Mesenchymal stem cell (in vitro differentiated cells and primary cell): ENCODE data around the gene RIOX2.

ENCODE experiments used
- DNase-seq: peaks from one replicate; pipeline ENCODE4 v3.0.0-alpha.2; 2013
- H2AFZ ChIP-seq: one replicate; pipeline ENCODE4 v1.6.1; 2013; ENCODE audit warnings: low read depth, mild to moderate bottlenecking, control low read depth, inconsistent platforms, low read length, moderate library complexity
- H2AK5ac ChIP-seq: 2 replicates; pipeline ENCODE4 v1.6.1; 2013; ENCODE audit warnings: low read length, moderate library complexity, mild to moderate bottlenecking, inconsistent platforms; ENCODE audit not compliant: severe bottlenecking
- H2BK120ac ChIP-seq: one replicate; pipeline ENCODE4 v1.6.1; 2013; ENCODE audit warnings: low read depth, mild to moderate bottlenecking, inconsistent platforms, low read length, moderate library complexity
- H2BK12ac ChIP-seq, 2 experiments: one replicate each; pipeline ENCODE4 v1.6.1; 2013; ENCODE audit warnings: inconsistent platforms in 2 of 2, low read length in 2 of 2, mild to moderate bottlenecking in 2 of 2, moderate library complexity in 2 of 2, control low read depth in 1 of 2
- H2BK15ac ChIP-seq: one replicate; pipeline ENCODE4 v1.6.1; 2013; ENCODE audit warnings: mild to moderate bottlenecking, low read depth, inconsistent platforms; ENCODE audit not compliant: poor library complexity, severe bottlenecking
- H2BK5ac ChIP-seq: 2 replicates; pipeline ENCODE4 v1.6.1; 2013; ENCODE audit warnings: low read depth, mild to moderate bottlenecking, low read length, control low read depth, inconsistent platforms; ENCODE audit not compliant: poor library complexity, severe bottlenecking
- H3K14ac ChIP-seq, 2 experiments: one replicate each; pipeline ENCODE4 v1.6.1; 2013; ENCODE audit warnings: inconsistent platforms in 2 of 2, low read length in 2 of 2, control low read depth in 1 of 2, mild to moderate bottlenecking in 1 of 2, moderate library complexity in 1 of 2
- H3K18ac ChIP-seq, 2 experiments: one replicate each; pipeline ENCODE4 v1.6.1; 2013; ENCODE audit warnings: inconsistent platforms in 2 of 2, low read length in 2 of 2, control low read depth in 1 of 2, low read depth in 1 of 2, mild to moderate bottlenecking in 1 of 2
- H3K23ac ChIP-seq, 2 experiments: one replicate each; pipeline ENCODE4 v1.6.1; 2013; ENCODE audit warnings: inconsistent platforms in 2 of 2, low read length in 2 of 2, mild to moderate bottlenecking in 2 of 2, moderate library complexity in 2 of 2, control low read depth in 1 of 2
- H3K27ac ChIP-seq: 2 replicates; pipeline ENCODE4 v1.5.1; 2013; ENCODE audit warnings: mild to moderate bottlenecking, moderate library complexity, low read length, control low read depth, inconsistent platforms; ENCODE audit not compliant: poor library complexity, severe bottlenecking
- H3K27me3 ChIP-seq, 2 experiments: 2 replicates each; pipeline versions ENCODE4 v1.6.1 to v1.7.0; 2013; ENCODE audit warnings: low read length in 2 of 2, mild to moderate bottlenecking in 2 of 2, moderate library complexity in 2 of 2, control low read depth in 1 of 2, inconsistent platforms in 1 of 2; ENCODE audit not compliant: control insufficient read depth in 1 of 2, insufficient read depth in 1 of 2
- H3K36me3 ChIP-seq, 2 experiments: 2 replicates each; pipeline versions ENCODE4 v1.6.1 to v1.7.0; 2013; ENCODE audit warnings: low read length in 2 of 2, control low read depth in 1 of 2, inconsistent platforms in 1 of 2, low read depth in 1 of 2, mild to moderate bottlenecking in 1 of 2; ENCODE audit not compliant: insufficient read depth in 2 of 2, control insufficient read depth in 1 of 2
- H3K4ac ChIP-seq, 2 experiments: one replicate each; pipeline ENCODE4 v1.6.1; 2013; ENCODE audit warnings: inconsistent platforms in 2 of 2, low read length in 2 of 2, mild to moderate bottlenecking in 2 of 2, moderate library complexity in 2 of 2, control low read depth in 1 of 2, low read depth in 1 of 2
- H3K4me1 ChIP-seq: 2 replicates; pipeline ENCODE4 v1.6.1; 2013; ENCODE audit warnings: low read depth, low read length, control low read depth; ENCODE audit not compliant: control insufficient read depth, insufficient read depth
- H3K4me2 ChIP-seq: 2 replicates; pipeline ENCODE4 v1.6.1; 2013; ENCODE audit warnings: low read length, mild to moderate bottlenecking, inconsistent platforms; ENCODE audit not compliant: poor library complexity, severe bottlenecking
- H3K4me3 ChIP-seq, 2 experiments: 2 replicates each; pipeline versions ENCODE4 v1.5.1 to v1.7.0; 2013; ENCODE audit warnings: low read length in 2 of 2, mild to moderate bottlenecking in 2 of 2, control low read depth in 1 of 2, low read depth in 1 of 2; ENCODE audit not compliant: insufficient read depth in 1 of 2
- H3K79me1 ChIP-seq: replicated peaks from 2 replicates; pipeline ENCODE4 v1.6.1; 2013; ENCODE audit warnings: mild to moderate bottlenecking, control low read depth, low read length, inconsistent platforms; ENCODE audit not compliant: poor library complexity, severe bottlenecking
- H3K9ac ChIP-seq: 2 replicates; pipeline ENCODE4 v1.7.0; 2013; ENCODE audit warnings: mild to moderate bottlenecking, low read length, moderate library complexity
- H3K9me3 ChIP-seq: 2 replicates; pipeline ENCODE4 v1.7.0; 2013; ENCODE audit warnings: mild to moderate bottlenecking, low read length; ENCODE audit not compliant: control insufficient read depth
- H4K8ac ChIP-seq: one replicate; pipeline ENCODE4 v1.6.1; 2013; ENCODE audit warnings: inconsistent platforms, mild to moderate bottlenecking, low read length, moderate library complexity
- H4K91ac ChIP-seq: one replicate; pipeline ENCODE4 v1.6.1; 2013; ENCODE audit warnings: mild to moderate bottlenecking, low read length, inconsistent platforms
- WGBS: methylation state at CpG from one replicate; pipeline ENCODE4 v1.1.7; 2013; ENCODE audit warnings: mixed read lengths; 5-methylcytosine and 5-hydroxymethylcytosine counted together

The RIOX2 gene

GRCh38 chr3:97956051-97956450 lies 16.2 kb downstream of the RIOX2 start:
- Histone ChIP-seq H3K18ac (no peak overlapping the region), H2AFZ (no peak overlapping the region), H2BK12ac (no peak overlapping the region), H4K91ac (no peak overlapping the region), H3K14ac (no peak overlapping the region), H3K27me3 (no peaks in the 10 kb centered on the region), H3K79me1 (peaks cover 2% of the 10 kb centered on the region), H2BK15ac (no peak overlapping the region), H4K8ac (no peak overlapping the region), H3K36me3 (peaks cover 4 to 60% of the 10 kb centered on the region in 2 experiments), H2BK5ac (no peak overlapping the region), H3K9me3 (no peaks in the 10 kb centered on the region), H3K4me1 (peaks cover 6% of the 10 kb centered on the region), H3K23ac (no peak overlapping the region), H2AK5ac (no peak overlapping the region), H3K4me2 (no peak overlapping the region), H3K27ac (no peak overlapping the region), H3K9ac (no peak overlapping the region), H3K4me3 (no peak overlapping the region), H2BK120ac (no peak overlapping the region), H3K4ac (no peak overlapping the region)
- 78% methylated on average over 3 of the region's 3 CpGs for WGBS
- DNase-seq, result no peak

GRCh38 chr3:97954228-97954827 lies 17.9 kb downstream of the RIOX2 start:
- H3K14ac ChIP-seq, result peak overlapping the region in 1 of 2 experiments; percentile 28
- H3K27ac ChIP-seq, result no peak overlapping the region
- no peak overlapping the region for H4K91ac ChIP-seq
- no peak overlapping the region for H3K4me3 ChIP-seq
- H2BK5ac ChIP-seq, result no peak overlapping the region
- peaks cover 5% of the 10 kb centered on the region for H3K4me1 ChIP-seq
- H3K9ac ChIP-seq, result no peak overlapping the region
- H2BK15ac ChIP-seq, result peak overlapping the region; percentile 17
- no peak overlapping the region for H3K4me2 ChIP-seq
- no peak overlapping the region for H4K8ac ChIP-seq
- no peaks in the 10 kb centered on the region for H3K9me3 ChIP-seq
- no peak for DNase-seq
- peaks cover 9 to 77% of the 10 kb centered on the region in 2 experiments for H3K36me3 ChIP-seq
- no peak overlapping the region for H2BK120ac ChIP-seq
- no peak overlapping the region for H2BK12ac ChIP-seq
- no peak overlapping the region for H2AFZ ChIP-seq
- no peak overlapping the region for H3K23ac ChIP-seq
- peaks cover 2% of the 10 kb centered on the region for H3K79me1 ChIP-seq
- no peaks in the 10 kb centered on the region for H3K27me3 ChIP-seq
- no peak overlapping the region for H2AK5ac ChIP-seq
- H3K18ac ChIP-seq, result peak overlapping the region in 1 of 2 experiments; percentile 28
- no peak overlapping the region for H3K4ac ChIP-seq
- 88% methylated on average over 6 of the region's 9 CpGs for WGBS

GRCh38 chr3:97952872-97953271 lies 19.4 kb downstream of the RIOX2 start:
- Histone ChIP-seq H2AFZ (no peak overlapping the region), H4K91ac (no peak overlapping the region), H3K27me3 (no peaks in the 10 kb centered on the region), H3K9me3 (no peaks in the 10 kb centered on the region), H4K8ac (no peak overlapping the region), H2BK120ac (no peak overlapping the region), H3K9ac (peak overlapping the region; percentile 4), H3K4ac (no peak overlapping the region), H2BK5ac (no peak overlapping the region), H2BK15ac (no peak overlapping the region), H2AK5ac (no peak overlapping the region), H3K18ac (peak overlapping the region; percentile 37 to 47), H3K4me3 (no peak overlapping the region), H3K4me1 (no peaks in the 10 kb centered on the region), H3K27ac (no peak overlapping the region), H3K36me3 (peaks cover 9 to 81% of the 10 kb centered on the region in 2 experiments), H3K23ac (no peak overlapping the region), H3K79me1 (peaks cover 2% of the 10 kb centered on the region), H3K4me2 (no peak overlapping the region), H3K14ac (no peak overlapping the region), H2BK12ac (peak overlapping the region; percentile 28 to 70)
- WGBS, result 82% methylated on average over 1 of the region's 1 CpG
- DNase-seq, result no peak

- H2BK12ac ChIP-seq, result peak overlapping the region in 1 of 2 experiments; percentile 28
- H3K4me1 ChIP-seq, result no peaks in the 10 kb centered on the region
- H3K9ac ChIP-seq, result peak overlapping the region; percentile 4
- H3K4me3 ChIP-seq, result no peak overlapping the region
- no peak overlapping the region for H2BK120ac ChIP-seq
- H3K14ac ChIP-seq, result no peak overlapping the region
- H3K27ac ChIP-seq, result no peak overlapping the region
- H2BK15ac ChIP-seq, result no peak overlapping the region
- no peaks in the 10 kb centered on the region for H3K9me3 ChIP-seq
- H4K8ac ChIP-seq, result no peak overlapping the region
- peak overlapping the region in 1 of 2 experiments; percentile 47 for H3K18ac ChIP-seq
- H3K79me1 ChIP-seq, result no peaks in the 10 kb centered on the region
- no peak overlapping the region for H3K4me2 ChIP-seq
- WGBS, result 78% methylated on average over 3 of the region's 3 CpGs
- no peak overlapping the region for H2AFZ ChIP-seq
- no peak overlapping the region for H3K23ac ChIP-seq
- DNase-seq, result peak; percentile 92
- no peak overlapping the region for H2AK5ac ChIP-seq
- H3K4ac ChIP-seq, result peak overlapping the region in 1 of 2 experiments; percentile 57
- H2BK5ac ChIP-seq, result no peak overlapping the region
- no peak overlapping the region for H4K91ac ChIP-seq
- H3K36me3 ChIP-seq, result peaks cover 9 to 82% of the 10 kb centered on the region in 2 experiments
- no peaks in the 10 kb centered on the region for H3K27me3 ChIP-seq
These were observed 20.0 kb downstream of the RIOX2 start for GRCh38 chr3:97952280-97952679.
